ENCODE measurements around the gene CSMD2.

The CSMD2 gene

DNA sequence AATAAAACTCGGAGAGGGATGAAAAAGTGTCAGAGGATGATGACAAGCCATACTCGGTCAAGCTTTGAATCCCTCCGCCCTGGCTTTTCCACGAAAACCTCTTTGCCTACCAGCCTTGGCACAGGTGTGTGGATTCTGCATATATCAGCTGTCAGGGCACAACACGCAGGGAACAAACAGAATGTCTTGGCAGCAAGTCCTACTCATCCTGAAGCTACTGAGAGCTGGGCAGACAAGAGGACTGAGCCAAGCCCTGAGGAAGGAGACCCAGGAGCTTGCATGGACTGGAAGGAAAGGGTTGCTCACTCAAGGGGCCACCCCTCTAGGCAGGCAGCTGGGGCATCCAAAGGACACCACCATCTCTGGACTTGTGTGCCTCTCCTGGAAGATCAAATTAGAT is 168.7 kb downstream of the CSMD2 start:
- no peak for DNase-seq

DNA sequence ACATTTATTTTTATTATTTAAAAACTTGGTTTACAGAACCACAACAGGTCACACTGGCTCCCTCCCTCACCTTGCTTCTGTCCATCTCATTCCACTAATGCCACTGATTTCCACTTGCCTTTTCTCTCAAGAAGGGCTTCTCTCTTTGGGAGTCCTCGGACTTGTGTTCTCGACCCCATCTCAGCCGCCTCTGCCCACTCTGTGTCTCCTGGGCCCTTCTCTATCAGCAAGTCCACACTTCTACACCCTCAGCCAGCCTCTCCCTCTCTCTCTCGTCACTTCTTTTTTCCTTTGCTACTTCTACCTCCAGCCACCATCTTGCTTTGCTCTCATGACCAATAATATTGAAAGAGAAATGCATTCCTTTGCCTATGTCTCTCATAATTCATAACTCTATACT is 171.7 kb downstream of the CSMD2 start:
- no peak for DNase-seq

DNA sequence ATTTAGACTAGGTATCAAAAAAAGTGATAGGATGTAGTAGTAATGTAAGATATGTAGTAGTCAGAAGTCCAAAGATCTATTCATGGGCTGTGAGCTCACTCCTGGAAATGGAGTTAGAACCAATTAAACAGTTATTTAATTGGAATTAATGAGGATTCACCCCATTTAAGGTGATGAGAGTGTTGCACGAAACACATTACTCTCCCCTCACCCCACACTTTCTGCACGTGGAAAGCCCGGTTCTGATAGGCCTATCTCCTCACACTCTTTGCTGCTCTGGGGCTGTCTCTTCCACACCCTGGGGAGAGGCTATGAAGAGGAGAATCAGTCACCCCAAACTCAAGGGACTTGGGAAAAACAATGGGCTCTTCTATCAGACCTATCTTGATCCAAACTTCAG is 174.7 kb downstream of the CSMD2 start:
- DNase-seq, result no peak

DNA sequence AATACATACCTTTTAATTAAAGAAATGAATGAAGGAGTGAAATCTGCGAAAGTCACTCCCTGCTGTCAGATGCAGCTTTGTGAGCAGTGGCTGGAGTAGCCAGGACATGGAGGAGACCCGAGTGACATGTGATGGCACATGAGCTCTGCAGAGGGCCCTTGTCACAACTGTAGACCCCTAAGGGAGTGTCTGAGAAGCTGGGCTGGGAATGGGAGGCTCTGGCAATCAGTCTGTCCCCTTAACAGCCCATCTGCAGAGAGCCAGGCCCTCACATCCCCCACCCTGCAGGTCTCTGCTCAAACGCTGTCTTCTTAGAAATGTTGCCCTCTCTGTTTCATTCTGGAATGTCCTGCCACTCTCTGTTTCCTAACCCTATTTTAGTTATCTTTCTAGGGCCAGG is 176.9 kb downstream of the CSMD2 start:
- DNase-seq, result no peak

DNA sequence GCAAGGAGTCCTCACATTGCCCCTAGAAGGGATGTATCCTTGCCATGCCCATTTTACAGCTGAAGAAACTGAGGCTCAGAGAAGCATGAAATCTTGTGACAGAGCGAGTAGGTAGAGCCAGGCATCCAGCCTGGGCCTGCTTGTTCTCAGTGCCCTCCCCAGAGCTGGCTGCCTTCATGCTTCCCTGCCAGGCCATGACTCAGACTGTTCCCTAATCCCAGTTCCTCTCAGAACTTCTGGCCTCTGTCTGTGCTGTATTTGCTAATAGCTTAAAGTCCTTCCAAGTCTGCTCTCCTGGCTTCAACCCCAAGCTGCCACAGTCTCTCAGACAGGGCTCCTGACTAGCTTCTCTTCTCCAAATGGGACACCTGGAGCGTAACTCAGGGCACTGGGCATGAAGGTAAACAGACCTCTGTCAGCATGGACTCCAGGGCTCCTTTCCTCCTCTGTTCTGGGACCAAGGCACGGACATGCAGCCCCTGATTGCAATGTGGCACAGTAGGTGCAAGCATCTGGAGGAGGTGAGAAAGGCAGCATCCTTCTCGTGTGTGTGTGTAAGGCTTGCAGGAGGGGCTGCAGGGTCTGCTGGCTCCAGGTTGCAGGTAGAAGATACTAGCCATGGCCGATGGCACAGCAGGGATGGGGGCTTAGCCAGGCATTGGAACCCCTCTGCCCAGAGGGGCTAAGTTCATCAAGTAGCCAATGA is 178.5 kb downstream of the CSMD2 start:
- DNase-seq, result no peak

DNA sequence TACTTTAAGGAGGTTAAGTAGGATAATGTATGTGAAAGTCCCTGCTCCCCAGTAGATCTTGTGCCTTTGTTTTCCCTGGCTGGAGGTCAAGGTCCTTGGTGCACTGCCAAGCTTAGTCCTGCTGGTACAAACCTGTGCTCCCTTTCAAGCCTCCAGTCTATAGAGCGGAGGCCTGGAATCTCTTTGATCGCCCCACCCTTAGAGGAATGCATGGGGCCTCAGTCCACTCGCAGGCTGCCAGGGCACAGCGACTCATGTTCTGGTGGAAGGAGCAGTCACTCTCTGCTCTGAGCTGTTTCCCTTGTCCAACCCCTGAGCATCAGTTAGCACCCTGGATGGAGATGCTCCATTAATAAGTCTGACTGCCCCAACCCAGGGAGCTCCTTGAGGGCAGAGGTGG is 179.4 kb downstream of the CSMD2 start:
- DNase-seq, result no peak

DNA sequence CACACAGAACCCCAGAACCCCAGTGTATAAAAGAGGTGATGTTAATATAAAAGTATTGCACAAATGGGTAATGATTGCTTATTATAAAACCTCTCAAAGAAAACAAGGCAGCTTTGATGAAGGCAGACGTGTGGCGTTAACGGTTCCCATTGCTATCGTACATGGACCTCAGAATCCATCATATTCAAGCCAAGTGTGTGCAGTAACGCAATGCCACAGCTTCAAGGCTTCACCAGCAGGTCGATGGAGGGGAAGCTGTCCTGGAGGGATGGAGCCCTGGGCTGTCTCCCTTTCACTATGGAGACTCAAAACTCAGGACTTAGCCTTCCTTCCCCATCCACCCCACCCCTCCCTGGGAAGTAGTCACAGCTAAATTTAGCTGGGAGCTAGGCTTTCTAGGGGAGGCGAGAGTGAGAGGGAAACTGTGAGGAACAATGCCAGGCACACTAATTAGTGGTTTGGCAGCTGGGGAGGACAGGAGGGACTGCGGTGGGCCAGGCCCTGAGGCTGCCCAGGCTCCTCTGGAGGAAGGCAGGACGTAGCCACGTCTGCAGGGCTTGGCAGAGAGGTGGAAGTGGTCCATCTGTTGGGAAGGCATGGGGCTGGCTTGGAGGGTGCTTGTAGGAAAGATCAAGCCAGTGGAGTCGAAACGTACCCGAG is 180.0 kb downstream of the CSMD2 start:
- DNase-seq, result no peak

DNA sequence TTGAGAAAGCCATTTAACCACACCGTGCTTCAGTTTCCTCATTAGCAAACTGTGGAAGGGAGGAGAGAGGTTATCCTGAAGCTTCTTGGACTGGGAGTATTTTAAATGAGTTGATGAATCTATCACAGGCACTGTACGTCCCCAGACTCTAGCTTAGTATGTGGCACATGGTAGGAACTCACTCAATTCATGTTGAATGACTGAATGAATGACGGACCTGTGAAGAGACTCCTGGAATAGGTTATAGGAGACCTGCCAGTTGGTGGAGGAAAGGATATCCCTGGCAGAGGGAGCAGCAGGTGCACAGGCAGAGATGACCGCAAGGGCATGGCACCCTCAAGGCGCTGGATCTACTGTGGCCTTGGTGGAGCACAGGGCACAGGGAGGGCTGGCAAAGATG is 182.6 kb downstream of the CSMD2 start:
- no peak for DNase-seq

DNA sequence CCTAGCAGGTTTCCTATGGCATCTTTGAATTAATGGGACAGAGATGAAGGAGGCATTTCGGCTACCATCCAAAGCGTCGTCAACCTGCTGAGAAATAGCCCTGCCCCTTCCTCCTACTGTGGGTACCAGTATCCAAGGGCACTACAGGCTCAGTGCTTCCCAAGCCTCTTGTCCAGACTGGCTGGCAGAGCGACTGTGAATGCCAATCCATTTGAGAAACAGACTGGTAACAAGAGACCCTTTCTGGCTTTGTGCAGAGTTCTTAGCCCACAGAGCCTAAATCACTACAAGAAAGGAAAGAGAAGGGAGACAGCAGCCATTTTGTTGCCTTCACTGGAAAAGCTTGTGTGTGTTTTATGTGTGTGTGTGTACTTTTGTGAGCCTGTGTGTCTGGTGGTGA is 185.7 kb downstream of the CSMD2 start:
- DNase-seq, result no peak

DNA sequence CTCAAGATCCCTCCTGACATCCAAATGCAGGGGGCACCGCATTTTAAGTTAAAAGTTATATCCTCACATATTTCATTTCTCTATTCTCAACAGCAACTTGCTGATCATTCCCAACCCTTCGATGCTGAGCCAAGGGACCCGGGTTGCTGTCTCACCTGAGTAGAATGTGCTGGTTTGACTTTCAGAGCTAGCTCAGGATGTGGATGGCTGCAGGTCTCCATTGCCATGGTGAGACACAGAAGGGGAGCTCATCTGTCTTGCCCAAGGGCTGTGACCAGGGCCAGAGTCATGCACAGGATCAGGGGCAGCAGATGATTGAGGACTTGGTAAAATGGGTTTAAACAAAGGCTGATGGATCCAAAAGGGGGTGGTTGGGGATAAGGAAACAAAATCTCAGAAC is 189.1 kb downstream of the CSMD2 start:
- no peak for DNase-seq

DNA sequence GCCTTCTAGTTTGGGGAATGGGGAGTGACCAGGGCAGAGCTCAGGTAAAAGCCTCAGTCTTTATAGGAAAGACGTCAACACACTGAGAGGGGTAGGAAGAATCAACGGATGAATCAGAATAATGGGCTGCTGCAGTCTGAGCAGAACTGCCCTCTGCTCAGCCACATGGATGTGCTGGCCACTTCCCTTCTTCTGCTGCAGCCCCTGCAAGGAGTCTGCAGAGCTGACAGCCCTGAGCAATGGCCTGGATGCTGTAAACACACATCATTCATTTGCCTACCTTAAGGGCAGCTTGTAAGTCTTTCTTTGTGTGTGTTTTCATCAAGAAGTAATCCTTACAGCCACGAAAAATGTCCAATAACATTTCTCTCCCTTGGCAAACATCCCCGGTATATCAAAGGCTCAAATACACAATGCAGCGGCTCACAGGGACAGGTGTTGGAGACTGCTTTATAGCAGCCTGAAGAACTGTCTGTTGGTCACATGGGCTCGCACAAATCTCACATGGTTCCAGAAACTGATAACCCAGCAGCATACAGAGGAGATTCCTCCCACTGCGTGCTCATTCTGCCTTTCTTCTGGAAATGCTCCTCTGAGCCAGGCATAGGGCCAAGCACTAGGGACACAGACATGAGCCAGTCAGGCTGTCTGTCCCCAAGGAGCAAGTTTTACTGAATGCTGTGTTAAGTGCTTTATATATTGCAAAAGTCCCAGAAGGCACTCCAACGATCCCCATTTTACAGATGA is 191.1 kb downstream of the CSMD2 start:
- DNase-seq, result peak; percentile 8

DNA sequence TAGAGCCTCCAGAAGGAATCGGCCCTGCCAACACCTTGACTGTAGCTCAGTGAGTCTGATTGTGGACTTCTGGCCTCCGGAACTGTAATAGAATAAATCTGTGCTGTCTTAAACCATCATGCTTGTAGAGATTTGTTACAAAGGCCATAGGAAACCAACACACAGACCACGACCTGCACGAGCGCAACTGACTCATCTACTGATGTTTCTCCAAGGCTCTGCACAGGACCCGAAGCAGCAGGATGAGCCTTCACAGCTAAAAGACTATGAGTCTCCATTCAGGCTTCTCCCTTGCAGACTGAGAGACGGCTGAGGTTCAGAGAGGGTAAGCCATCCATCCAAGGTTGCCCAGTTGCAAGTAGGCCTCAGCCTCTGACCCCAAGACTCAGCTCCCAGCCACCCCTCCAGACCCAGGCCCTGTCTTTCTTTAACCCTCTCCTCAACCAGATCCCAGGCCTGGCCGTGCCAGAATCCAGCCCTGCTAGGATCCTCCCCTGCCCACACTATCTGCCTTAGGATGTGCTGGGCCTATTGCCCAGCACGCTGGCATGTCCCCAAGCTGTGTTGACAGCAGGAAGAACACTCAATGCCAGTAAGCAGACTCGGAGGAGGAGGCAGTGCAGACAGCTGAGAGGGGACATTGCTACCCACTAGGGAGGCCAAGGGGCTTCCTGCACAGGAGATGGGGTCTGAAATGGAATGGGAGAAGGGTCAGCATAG is 192.2 kb downstream of the CSMD2 start:
- DNase-seq, result no peak

DNA sequence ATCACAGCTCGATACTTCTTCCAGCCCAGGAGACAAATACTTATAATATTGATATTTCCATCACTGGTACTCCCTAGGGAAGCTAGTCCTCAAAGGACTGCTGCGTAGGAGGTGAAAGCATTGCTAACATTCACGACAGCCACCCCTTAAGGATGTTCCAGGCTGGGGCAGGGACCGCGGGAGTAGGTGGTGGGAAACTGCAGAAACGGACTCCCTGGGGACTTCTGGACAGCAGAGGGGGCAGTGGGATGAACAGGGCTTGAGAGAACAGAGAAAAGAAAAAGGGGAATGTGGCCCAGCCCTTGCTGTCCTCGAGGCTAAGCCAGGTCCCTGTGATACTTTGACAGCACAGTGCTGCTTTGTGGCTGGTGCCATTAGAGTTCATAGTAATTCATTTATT is 193.1 kb downstream of the CSMD2 start:
- no peak for DNase-seq

DNA sequence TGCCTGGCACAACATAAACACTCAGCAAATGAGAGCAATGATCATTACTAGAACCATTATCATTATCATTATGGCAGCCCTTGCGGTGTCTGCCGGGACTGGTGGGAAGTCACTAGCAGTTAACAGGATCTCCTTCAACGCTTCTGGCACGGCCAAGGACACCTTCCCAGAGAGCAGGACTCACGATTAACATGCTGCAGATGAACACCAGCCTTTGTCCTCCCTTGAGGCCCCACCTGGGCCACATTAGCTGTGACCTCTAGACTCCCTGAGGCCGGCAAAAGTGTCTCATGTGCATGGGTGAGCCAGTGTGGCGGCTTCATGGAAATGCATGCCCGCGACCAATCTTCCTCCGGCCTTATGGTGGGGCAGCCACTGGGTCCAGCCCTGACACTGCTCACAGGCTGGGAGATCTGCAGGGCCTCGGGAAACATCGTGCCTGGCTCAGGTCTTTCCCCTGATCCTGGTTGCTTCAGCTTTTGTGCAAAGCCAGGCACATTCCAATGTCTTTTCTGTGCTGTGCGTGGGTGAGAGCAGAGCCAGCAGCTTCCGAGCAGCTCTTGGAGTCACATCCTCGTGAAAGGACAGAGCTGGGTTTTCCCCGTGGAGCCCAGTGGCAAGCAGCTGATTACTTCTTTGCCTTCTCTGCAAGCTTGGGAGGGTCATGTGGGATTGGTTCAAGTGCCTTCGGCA is 193.9 kb downstream of the CSMD2 start:
- DNase-seq, result no peak

DNA sequence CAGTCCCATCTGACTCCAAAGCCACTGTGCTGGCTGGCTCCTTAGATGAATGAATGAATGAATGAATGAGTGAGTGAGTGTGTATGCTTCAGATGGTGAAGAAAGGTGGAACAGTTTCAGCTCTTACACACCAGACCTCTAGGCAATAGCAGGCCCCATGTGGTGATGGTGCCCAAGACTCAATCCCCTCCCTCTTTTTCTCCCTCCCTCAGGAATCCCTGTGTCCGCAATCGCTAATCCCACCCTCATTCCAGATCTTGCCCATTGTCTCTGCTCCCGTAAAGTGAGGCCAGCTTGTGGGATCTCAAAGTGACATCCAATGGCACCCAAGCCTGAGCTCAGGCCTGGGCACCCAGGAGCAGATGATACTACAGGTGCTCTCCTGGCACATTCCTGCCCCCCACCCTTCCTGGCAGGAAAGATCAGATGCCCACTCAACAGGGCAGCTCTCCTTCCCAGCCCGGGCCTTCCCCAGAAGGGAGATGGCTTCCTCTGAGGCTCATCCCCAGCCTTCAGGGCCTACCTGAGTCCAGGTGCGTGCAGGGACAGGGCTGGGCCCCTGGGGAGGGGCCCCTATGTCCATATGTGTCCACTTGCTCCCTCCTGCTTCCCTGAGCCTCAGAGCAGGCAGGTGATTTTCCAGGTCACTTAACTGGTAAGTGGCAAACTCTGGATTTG is 194.7 kb downstream of the CSMD2 start:
- DNase-seq, result no peak

DNA sequence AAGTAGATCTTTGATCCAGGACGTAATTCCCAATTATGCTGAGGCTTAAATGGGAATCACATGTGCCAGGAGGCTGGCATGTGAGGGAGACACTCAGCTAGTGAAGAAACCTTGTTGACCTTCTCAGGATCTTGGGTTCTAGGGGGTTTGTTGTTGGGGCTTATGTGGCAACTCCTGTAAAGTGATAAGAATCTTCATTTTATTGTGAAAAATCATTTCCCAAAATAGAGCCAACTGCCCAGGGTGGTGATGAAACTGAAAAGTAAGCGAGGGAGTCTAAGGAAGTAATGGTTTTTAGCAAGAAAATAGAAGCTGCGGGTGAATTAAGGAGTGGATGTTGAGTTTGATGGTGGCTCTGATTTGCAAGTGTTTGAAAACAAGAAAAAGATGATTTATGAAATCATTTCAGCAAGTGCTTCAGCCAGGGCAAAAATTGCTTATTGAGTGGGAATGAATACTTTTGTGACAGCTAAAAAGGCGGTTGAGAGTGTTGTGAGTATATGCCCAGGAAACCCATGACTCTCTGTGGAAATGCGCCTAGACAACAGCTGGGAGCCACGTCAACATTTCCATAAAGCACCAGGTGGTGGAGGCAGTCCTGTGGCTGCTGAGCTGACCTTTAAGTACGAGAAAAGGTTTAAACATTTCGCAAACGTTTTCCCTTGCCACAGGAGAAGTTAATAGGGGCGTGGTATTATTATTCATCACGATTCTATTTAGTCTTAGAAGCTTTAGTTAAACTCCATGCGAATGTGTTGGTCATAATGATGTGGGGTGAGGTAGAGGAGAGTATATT is 198.5 kb downstream of the CSMD2 start:
- no peak for DNase-seq

DNA sequence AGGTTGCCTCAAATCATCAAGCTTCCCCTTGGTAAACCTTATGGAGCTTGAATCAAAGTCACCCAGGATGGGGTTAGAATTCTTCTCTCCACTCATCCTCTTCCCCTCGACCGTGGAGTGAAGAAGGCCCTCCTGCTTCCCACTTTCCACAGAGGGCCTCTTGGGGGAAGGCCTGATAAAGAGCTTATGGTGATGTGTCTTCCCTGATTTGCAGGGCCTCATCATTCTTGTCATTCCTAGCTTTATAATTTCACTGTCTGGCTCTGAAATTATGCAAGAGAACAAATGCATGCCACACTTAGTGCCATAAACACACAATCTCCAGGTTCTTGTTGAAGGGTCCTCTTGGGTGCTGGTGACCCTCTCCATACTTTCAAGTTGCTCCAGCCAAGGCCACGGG is 199.9 kb downstream of the CSMD2 start:
- DNase-seq, result no peak

DNA sequence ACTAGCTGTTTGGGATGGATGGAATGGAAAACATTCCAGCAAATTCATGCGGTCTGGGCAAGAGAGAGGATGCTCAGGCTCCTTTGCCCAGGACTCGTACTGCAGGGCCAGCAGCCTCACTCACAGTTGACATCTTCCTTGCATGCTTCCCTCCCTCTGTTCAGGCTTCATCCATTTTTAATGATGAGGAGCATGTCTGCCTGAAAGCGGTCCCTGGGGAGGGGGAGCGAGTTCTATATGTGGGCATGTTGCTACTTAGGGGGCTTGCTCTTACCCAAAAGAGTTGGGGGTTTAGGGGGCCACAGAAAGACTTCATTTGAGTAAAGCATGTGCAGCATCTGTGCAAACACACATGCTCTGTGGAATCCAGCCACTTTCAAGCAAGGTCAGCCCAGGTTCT is 203.0 kb downstream of the CSMD2 start:
- DNase-seq, result no peak

DNA sequence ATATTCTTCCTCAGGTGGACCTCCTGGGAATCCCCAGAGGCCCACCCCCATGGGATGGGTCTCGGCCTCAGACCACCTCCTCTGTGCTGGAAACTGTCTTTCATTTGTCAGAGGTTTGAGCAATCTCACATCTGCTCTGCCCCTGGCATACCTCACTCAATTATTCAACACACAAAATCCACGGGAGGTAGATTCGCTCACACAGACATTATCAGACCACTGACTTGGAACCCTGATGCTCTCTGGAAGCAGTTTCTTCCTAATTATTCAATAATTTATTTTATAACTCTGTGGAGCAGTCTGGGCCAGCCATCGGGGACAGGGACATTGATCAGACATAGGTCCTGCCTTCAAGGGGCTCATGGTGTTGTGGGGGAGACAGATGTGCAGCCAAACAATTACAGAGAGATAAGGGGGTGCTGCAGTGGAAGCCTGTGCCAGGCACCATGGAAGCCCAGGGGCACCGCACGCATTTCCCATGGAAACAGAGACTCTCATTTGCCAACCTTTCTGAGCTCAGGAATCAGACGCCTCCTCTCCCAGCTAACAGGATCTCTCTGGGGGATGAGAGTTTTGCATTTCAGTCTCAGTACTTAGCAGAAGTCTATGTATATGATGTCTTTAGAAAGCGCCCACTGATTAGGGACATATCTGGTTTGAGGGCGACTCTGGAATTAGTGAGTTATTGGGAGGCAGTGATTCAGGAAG is 204.7 kb downstream of the CSMD2 start:
- DNase-seq, result no peak

DNA sequence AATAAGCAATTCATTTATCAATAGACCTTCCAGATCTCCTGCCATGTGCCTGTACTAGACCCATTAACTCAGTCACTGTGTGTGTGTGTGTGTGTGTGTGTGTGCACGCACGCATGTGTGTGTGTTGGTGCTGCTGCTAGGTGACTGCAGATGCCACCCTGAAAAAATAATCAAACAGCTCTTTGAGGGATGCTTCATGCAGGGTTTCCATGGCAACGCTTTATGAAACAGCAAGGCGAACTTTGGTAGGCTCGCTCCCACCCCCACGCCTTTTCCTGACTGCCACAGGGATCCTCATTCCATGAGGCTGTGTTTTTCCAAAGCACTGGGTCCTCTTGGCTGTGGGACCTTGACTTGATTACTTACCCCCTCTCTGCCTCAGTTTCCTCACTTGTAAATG is 207.2 kb downstream of the CSMD2 start:
- DNase-seq, result no peak

DNA sequence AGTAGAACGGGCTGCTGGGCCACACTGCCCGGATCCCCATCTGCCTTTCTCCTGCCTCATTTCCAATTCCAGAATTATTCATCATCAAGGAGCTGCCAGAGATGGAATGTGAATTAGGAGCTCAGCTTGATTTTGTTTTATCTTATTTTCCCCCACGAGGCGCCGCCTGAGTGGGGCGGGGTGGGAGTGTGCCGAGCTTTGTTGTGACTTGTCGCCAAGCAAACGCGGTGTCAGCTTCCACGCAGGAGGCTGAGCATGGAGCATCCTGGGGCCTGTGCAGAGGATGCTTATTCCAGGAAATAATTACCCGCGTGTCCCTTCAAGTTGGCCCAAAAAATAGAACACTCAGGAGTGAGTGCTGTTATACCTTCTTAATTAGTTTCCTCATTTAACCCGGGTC is 209.9 kb downstream of the CSMD2 start:
- no peak for DNase-seq
